ENCODE data around the gene LZTFL1. TPM values are rescaled to one million over a fixed set of nuclear protein-coding genes. Genes with fewer than 3 reads are reported as not detected.

The LZTFL1 gene
- total and polyA plus RNA-seq, 2 donors (not counting 3 experiments of a cell fraction or from before 2014, with no cell fraction given), result 18.2 to 26.1 TPM

- H2AFZ ChIP-seq (ENCODE audit: low read depth, low read length), result no peak overlapping the region
- TF ChIP-seq JUN (IDR thresholded peaks at IDR 0.05; ENCODE audit: borderline replicate concordance, insufficient read depth, insufficient read length, low read depth) (no peak), CTCF (IDR thresholded peaks at IDR 0.05; ENCODE audit: extremely low read depth in 1 of 2, insufficient read depth in 1 of 2, low read depth in 1 of 2, low read length in 2 of 2) (no peak), EZH2 (IDR thresholded peaks at IDR 0.05; ENCODE audit: borderline replicate concordance, low read depth, low read length, severe bottlenecking) (no peak), MAX (IDR thresholded peaks at IDR 0.05; ENCODE audit: insufficient read depth, insufficient read length) (no peak), MYC (IDR thresholded peaks at IDR 0.05; ENCODE audit: low read depth, low read length) (no peak), FOS (IDR thresholded peaks at IDR 0.05; ENCODE audit: borderline replicate concordance, insufficient read depth, low read length) (no peak), GATA2 (IDR thresholded peaks at IDR 0.05; ENCODE audit: insufficient read depth, insufficient read length, low read depth, low read length) (no peak)
- dilution Hi-C loops (cut with MboI; ENCODE audit: extremely low pct_ligation_motif_present, low sequenced_read_pairs), result no loop called here
- no peaks in the 10 kb centered on the region for H3K79me2 ChIP-seq (ENCODE audit: control insufficient read depth, insufficient read depth, low read length)
- no peaks in the 10 kb centered on the region for H3K9me3 ChIP-seq (replicated peaks; ENCODE audit: control insufficient read depth, insufficient read depth, low read length)
- DNase-seq (ENCODE audit: low read depth, low spot score), result no peak
- no peaks in the 10 kb centered on the region for H3K36me3 ChIP-seq (ENCODE audit: control insufficient read depth in 2 of 2, extremely low read depth in 1 of 2, insufficient read depth in 2 of 2, low read length in 2 of 2)
- POLR2A ChIA-PET, result no interaction called here
- no TSS peak for BruUV-seq (replicated peaks)
- no peak overlapping the region for H3K4me2 ChIP-seq (ENCODE audit: insufficient read depth, low read length)
- H3K27me3 ChIP-seq (ENCODE audit: control insufficient read depth in 2 of 2, insufficient read depth in 2 of 2, low read length in 2 of 2), result peaks cover 4 to 14% of the 10 kb centered on the region in 2 experiments
- H3K4me3 ChIP-seq (replicated peaks in 1 of 3; ENCODE audit: insufficient read depth in 1 of 3, low read depth in 1 of 3, low read length in 3 of 3), result no peak overlapping the region
- no peak for FAIRE-seq
- H3K4me1 ChIP-seq (ENCODE audit: control insufficient read depth, extremely low read depth, insufficient read depth, low read length), result no peaks in the 10 kb centered on the region
- intact Hi-C loops (cut with micrococcal nuclease), result no loop called here
- H3K9ac ChIP-seq (replicated peaks; ENCODE audit: extremely low read depth, insufficient read depth, low read length), result no peak overlapping the region
- no peaks in the 10 kb centered on the region for H4K20me1 ChIP-seq (replicated peaks; ENCODE audit: control insufficient read depth, extremely low read depth, insufficient read depth, low read length)
- H3K27ac ChIP-seq (ENCODE audit: insufficient read depth, low read depth, low read length), result no peak overlapping the region
- CTCF ChIA-PET, result no interaction called here
- H3K9me1 ChIP-seq (replicated peaks; ENCODE audit: control insufficient read depth, extremely low read depth, insufficient read depth, low read length), result no peaks in the 10 kb centered on the region
These were observed 42.7 kb upstream of the LZTFL1 start for GRCh38 chr3:45884368-45885201.
